Activated CD8-positive, alpha-beta memory T cell treated with anti-CD3 and anti-CD28 coated beads for 24 hours (primary cell): ENCODE results near the gene OPCML.

Experiments
- DNase-seq: peaks from one replicate; pipeline ENCODE4 v3.0.0-alpha.2; 2020

Gene OPCML

GRCh38 chr11:133012803-133013202 is 519.5 kb downstream of the OPCML start:
- no peak for DNase-seq

DNA sequence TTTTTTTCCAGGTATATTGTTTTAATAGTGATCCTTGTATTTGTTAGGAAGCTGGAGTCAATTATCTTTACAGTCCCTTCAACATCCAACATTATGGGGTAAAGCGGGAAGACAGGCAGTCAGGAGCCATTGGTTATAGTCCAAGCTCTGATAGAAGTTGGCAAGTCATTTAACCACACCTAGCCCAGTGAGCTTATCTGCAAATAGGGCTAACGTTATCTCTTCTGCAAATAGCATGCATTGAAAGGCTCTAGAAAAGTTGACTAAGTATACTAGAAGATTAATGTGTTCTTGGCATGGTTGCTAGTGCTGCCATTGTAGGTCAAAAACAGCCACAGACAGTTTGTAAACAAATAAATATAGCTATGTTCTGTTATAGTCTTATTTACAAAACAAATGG is 520.7 kb downstream of the OPCML start:
- no peak for DNase-seq

GRCh38 chr11:133007027-133007584 is 525.2 kb downstream of the OPCML start:
- DNase-seq: no peak

GRCh38 chr11:133004369-133004768 is 527.9 kb downstream of the OPCML start:
- DNase-seq: no peak

GRCh38 chr11:132999516-132999915 is 532.8 kb downstream of the OPCML start:
- DNase-seq: no peak

DNA sequence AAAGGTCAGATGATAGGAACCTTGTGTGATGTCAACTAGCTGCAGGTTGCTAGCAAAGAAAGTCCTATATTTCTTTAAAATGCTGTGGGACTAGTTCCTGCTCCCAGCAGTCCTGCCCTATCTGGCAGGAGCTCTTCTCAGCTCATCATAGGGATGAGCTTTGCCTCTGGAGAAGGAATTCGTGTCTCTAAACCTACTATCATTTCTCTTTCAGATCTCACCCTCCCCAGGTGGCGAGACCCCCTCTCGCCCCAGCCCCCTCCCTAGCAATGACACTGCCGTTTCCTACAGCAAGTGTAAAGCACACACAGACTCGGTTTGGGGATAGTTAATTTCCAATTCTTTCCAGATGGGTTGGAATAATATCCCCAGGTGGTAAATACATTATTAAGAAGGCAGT is 533.3 kb downstream of the OPCML start:
- DNase-seq: no peak

DNA sequence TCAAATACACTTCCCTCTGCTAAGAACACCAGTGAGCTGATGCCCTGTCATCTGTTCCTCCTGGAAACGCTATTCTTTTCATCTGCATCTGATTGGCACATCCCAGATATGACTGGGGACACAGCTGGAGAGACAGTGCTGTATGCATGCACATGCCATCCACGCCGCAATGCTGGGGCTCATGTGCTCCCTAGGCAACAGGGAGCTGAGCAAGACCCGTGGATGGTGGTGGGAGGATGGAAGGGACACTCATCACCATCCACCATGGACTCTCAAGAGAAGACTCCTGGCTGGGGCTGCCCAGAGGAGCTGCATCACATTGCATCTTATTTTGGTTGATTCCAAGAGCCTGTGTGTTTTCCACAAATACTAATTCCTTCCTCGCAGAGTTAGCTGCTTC is 534.9 kb downstream of the OPCML start:
- no peak for DNase-seq

GRCh38 chr11:132994966-132995365 is 537.3 kb downstream of the OPCML start:
- no peak for DNase-seq

DNA sequence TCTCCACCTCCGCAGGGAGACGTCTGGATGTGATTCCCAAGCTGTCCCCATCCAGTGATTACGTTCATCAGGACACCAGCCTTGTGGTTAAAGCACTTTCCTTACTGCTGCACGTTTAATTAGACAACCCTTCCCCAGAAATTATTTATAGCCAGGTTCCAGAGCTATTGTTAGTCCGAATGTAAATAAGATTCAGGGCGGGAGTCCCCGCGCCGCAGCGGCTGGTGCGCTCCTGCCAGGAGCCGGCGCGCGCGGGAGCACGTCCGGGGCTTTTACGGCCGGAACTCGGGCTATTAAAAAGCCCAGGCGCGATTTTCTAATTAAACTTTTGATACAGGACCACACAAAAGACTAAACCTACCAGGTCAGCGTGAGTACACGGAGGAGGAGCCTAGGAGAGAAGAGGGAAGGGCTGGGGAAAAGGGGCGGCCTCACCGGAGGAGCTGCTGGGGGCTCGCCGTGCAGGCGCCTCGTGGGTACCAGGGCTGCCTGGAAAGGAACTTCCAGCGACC is 538.3 kb downstream of the OPCML start:
- no peak for DNase-seq

DNA sequence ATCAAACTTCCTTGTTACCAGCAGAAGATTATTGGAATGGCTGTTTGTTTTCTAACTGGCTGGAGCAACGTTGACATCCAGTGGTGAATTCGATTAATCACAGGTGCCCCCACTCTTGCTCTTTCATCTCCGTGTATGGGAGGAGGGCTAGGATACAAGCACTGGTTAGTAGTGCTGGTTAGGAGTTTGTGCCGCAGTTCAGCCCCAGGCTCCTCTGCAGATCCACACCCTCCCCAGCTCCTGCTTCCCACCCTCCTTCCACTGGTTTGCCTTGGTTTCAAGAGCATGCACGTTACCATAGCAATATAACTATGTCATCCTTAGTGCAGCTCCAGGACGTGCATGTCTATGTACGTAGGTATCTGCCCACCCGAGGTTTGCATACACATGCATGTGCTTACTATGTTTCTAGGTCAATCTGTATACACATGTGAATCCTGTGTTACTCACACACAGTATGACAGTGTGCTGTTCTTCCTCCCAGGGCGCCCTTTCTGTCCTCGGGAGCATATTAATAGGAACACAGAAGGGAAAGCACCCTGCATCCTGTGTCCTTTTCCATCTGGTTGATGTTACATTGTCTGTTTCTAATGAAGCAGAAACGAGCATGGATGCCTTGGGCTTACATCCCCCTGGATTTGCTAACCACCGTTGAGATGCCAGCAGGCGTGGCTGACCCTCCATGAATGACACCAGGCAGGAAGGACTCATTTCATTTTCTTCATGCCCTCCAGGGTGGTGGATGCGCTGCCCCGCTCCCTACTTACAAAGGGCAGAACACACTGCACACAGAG is 539.3 kb downstream of the OPCML start:
- no peak for DNase-seq

- DNase-seq: no peak
Measured at GRCh38 chr11:132988411-132988810, 543.9 kb downstream of the OPCML start.

DNA sequence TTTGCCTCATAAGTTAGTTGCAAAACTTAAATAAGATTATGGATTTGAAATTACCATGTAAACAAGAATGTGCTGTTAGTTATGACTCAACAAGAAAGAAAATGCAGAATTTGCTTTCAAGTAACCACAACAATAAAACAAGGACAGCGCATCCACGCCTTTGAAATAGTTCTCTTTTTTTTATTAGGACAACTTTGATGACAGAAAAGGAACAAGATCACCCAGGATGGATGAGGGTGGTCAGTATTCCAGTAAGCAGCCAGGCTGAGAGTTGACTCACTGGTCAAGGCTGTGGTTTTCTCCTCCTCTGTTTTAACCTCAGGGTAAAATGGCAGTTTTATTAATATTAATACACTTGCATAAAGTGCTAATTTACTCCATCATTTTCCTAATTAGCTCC is 544.4 kb downstream of the OPCML start:
- DNase-seq: no peak

- no peak for DNase-seq
Measured at GRCh38 chr11:132983641-132983978, 548.7 kb downstream of the OPCML start.

DNA sequence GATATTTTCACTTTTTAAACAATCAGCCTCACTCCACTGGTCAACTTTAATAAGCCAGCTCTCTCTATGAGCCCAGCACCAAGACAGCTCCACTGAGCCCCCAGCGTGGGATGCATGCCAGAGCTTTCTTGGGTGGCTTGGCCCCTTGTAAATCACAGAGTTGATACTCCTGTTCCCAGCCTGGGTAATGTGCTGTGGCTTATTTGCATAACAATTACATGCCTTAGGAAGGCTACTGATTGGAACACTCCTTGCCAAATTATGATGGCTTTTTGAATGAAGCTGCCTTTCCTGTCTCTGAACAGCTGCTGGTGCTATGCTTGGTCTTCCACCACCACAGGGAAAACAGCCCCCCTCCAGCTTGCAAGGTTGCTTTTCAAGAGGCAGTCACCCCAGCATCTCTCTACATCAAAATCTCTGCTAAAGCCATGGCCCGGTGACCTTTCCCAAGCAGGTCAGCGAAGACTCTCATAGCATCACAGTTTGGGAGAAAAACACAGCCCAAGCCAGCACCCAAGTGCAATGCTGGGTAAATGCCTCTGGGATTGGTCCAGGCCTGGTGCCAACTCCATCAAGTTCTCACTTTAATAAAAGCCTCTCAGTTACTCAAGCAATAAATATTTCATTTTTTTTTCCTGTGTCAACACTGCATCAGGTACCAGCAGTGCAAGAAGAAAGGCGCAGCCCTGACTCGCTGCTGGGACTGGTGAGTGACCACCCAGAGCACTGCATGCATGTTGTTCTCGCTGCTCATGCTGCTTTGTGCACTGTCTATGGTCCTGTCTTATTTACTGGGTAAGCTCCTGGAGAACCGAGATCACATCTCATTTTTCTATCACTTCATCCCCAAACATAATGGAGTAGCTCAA is 549.3 kb downstream of the OPCML start:
- DNase-seq: no peak

GRCh38 chr11:132981131-132981956 is 551.0 kb downstream of the OPCML start:
- no peak for DNase-seq

DNA sequence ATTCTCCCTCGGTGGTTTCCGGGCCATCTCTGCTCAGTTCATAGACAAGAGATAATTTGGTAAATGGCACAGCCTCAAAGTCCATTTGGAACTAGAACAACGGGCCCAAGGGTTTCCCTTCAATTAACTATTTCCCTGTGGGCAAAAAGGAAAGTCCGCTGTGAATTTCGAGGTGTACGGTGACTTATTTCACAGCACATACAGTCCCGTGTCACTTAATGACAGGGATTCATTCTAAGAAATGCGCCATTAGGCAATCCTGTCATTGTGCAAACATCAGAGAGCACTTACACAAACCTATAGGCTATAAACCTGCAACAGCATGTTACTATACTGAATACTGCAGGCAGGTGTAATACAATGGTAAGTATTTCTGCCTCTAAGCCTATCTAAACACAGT is 551.6 kb downstream of the OPCML start:
- no peak for DNase-seq

DNA sequence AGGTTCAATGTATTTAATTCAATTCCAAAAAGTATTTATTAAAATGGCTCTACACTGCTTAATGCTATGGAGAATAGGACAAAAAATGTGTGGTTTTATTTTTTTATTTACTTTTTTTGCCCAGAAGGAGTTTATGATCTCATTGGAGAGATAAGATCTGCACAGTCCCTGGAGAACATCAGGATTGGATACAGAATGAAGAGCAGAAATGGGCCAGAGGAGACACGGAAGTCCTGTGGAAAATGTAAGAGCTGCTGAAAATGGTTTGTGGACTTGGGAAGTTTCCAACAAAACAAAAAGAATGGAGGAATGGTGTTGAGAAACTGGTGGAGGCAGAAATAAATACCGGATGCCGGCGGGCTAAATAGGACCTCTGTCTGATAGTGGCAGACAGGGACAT is 554.6 kb downstream of the OPCML start:
- no peak for DNase-seq

DNA sequence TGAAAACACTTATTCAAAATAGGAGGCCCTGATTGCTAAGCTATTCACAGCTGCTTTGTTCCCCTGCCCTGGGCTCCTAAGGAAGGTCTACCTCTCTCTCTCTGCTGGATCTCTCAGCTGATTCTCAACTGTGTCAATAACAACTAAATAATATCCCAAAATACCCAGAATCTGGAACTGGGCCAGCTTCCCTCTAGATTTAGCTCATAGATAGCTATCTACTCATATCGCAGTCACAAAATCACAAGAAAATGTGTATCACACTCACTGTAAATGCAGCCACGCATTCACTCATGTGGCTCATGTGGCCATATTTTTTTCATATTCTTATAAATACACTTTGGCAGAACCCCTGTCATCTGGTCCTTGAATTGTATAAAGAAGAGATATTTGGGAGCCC is 555.1 kb downstream of the OPCML start:
- DNase-seq: no peak

DNA sequence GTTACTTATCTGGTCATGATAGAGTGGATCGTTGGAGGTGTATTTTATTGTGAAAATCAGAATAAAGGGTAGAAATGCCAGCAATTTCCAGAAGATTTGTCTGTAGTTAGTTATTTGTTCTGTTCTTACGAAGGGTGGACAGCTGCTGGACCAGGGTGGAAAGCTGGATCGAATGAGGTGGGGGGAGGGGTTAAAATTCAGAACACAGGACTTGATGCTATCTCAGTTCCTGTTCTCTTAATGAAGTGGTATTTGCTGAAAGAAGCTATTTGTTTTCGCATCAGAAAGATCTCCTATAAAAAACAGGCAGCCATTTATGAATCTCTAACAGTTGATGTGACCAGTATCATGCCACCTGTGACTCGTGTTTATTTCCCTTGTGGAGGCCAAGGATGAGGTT is 556.2 kb downstream of the OPCML start:
- DNase-seq: no peak

DNA sequence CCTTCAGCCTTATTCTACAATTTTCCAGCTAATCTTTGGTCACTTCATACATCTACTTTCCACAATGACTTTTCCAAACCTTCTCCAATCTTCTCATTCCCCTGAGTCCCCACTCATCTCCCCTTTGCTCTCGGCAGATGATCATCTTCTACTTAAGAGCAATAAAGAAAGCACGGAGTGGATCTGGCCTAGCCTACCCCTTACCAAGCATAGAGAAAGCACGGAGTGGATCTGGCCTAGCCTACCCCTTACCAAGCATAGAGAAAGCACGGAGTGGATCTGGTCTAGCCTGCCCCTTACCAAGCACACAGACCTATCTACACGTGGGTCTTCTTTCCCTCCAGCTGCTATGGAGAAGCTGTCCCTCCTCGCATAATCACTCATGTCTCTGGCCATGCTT is 558.6 kb downstream of the OPCML start:
- DNase-seq: no peak

- DNase-seq: no peak
Measured at GRCh38 chr11:132972565-132972964, 559.7 kb downstream of the OPCML start.

DNA sequence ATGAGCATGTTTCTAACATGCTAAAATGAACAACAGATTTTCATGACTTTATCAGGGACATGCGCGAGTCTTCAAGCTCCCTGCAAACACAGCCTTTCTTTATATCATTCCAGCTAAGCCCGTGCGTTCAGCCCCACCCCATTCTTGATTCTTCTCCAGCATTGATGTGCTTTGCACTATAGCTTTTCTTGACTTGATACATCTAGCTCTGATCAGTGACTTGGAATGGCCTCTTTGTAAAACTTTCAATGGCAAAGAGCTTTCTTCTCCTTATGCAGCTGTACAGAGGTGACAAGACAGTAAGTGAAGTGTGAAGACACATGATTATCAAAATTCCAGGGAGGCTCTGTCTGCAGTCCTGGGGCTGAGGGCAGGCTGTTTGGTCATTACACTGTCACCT is 561.0 kb downstream of the OPCML start:
- no peak for DNase-seq

DNA sequence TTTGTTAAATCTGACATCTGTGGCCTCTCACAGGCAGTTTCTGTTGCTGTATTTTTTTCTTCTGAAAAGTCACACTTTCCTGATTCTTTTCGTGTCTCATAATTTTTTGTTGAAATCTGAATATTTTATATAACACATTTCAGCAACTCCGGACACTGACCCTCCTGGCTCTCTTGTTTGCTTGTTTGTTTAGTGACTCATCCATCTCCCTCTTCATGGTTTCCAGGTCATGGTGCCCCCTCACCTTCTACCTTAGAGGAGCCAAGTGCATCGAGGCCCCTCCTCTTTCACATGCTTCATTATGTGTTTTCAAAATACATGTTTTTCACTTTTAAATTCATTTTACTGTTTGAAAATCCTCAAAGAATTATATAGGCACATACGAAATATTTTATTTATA is 562.4 kb downstream of the OPCML start:
- DNase-seq: no peak
